Fibroblast of skin of right quadriceps (primary cell): ENCODE data around the gene IL1A.

Experiments
- DNase-seq: peaks from one replicate; pipeline ENCODE4 v3.0.0-alpha.2; 2013

The IL1A gene

GRCh38 chr2:112791019-112791418 lies 6.7 kb upstream of the IL1A start:
- DNase-seq = no peak

- no peak for DNase-seq
Measured at GRCh38 chr2:112790305-112790704, 6.0 kb upstream of the IL1A start.

- no peak for DNase-seq
Measured at GRCh38 chr2:112789186-112789585, 4.9 kb upstream of the IL1A start.

GRCh38 chr2:112788653-112789052 lies 4.4 kb upstream of the IL1A start:
- no peak for DNase-seq

GRCh38 chr2:112787729-112788393 lies 3.6 kb upstream of the IL1A start:
- DNase-seq = no peak

- no peak for DNase-seq
Measured at GRCh38 chr2:112787294-112787693, 3.0 kb upstream of the IL1A start.

GRCh38 chr2:112783187-112783714 lies 1.0 kb downstream of the IL1A start:
- DNase-seq = no peak

GRCh38 chr2:112782234-112782799 lies 2.0 kb downstream of the IL1A start:
- no peak for DNase-seq

- no peak for DNase-seq
Measured at GRCh38 chr2:112779598-112779997, 4.7 kb downstream of the IL1A start.

GRCh38 chr2:112777036-112777435 lies 7.3 kb downstream of the IL1A start:
- no peak for DNase-seq

- DNase-seq = no peak
Measured at GRCh38 chr2:112776113-112776512, 8.2 kb downstream of the IL1A start.

GRCh38 chr2:112774536-112775285 lies 9.6 kb downstream of the IL1A start:
- DNase-seq = no peak

- DNase-seq = no peak
Measured at GRCh38 chr2:112773556-112773955, 10.7 kb downstream of the IL1A start.

- DNase-seq = no peak
Measured at GRCh38 chr2:112772911-112773475, 11.3 kb downstream of the IL1A start.

GRCh38 chr2:112772322-112772721 lies 12.0 kb downstream of the IL1A start:
- no peak for DNase-seq

GRCh38 chr2:112768432-112768831 lies 15.9 kb downstream of the IL1A start:
- peak; percentile 8 for DNase-seq

GRCh38 chr2:112767693-112768330 lies 16.5 kb downstream of the IL1A start:
- DNase-seq = no peak

GRCh38 chr2:112765251-112765650 lies 19.0 kb downstream of the IL1A start:
- no peak for DNase-seq

- peak; percentile 98 for DNase-seq
Measured at GRCh38 chr2:112764071-112765044, 19.9 kb downstream of the IL1A start, which contains the start of gene CKAP2L. Gene CKAP2L, minus strand, starts transcription at chr2:112764609. Its CDS starts 11 bp downstream, at chr2:112764598.

- DNase-seq = no peak
Measured at GRCh38 chr2:112762276-112762675, 22.0 kb downstream of the IL1A start.

GRCh38 chr2:112760149-112760548 lies 24.1 kb downstream of the IL1A start:
- no peak for DNase-seq

GRCh38 chr2:112758711-112759110 lies 25.6 kb downstream of the IL1A start:
- DNase-seq = no peak
